Stimulated activated CD8-positive, alpha-beta memory T cell treated with anti-CD3 and anti-CD28 coated beads, Interleukin-7, amount 100 ng/mL, for 1 hour (primary cell): ENCODE measurements around the gene TPRN.

ENCODE experiments used
- DNase-seq, 2 donors: peaks; one replicate each; pipeline ENCODE4 v3.0.0-alpha.2; 2020; ENCODE audit warnings: low read depth in 2 of 2

Gene TPRN

DNA sequence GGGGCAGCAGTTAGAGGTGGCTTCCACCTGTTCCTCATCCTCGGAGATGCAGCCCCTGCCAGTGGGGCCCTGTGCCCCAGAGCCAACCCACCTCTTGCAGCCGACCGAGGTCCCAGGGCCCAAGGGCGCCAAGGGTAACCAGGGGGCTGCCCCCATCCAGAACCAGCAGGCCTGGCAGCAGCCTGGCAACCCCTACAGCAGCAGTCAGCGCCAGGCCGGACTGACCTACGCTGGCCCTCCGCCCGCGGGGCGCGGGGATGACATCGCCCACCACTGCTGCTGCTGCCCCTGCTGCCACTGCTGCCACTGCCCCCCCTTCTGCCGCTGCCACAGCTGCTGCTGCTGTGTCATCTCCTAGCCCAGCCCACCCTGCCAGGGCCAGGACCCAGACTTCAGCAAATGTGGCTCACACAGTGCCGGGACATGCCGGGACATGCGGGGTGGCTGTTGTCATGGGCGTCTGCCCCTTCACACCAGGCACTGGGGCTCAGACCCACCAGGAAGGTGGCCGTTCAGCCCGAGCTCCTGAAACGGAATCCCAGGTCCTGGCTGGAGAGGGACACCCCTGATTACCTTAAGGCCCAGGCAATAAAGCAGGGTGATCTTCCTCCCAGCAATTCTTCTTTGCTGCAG is 25.3 kb upstream of the TPRN start:
- DNase-seq = no peak

GRCh38 chr9:137224830-137225694 is 24.5 kb upstream of the TPRN start, which contains the start of gene CYSRT1:
Gene CYSRT1 (plus strand): TSS chr9:137225174. CDS start chr9:137225622, 448 bp downstream.
- DNase-seq = no peak

- peak; percentile 92 to 96 for DNase-seq
Observed at GRCh38 chr9:137223078-137223970, 22.8 kb upstream of the TPRN start.

- DNase-seq = no peak
Observed at GRCh38 chr9:137222190-137223077, 21.9 kb upstream of the TPRN start, which contains the start of gene RNF208. Gene RNF208 (minus strand): TSS chr9:137222240. CDS start chr9:137221212, 1,028 bp downstream.

DNA sequence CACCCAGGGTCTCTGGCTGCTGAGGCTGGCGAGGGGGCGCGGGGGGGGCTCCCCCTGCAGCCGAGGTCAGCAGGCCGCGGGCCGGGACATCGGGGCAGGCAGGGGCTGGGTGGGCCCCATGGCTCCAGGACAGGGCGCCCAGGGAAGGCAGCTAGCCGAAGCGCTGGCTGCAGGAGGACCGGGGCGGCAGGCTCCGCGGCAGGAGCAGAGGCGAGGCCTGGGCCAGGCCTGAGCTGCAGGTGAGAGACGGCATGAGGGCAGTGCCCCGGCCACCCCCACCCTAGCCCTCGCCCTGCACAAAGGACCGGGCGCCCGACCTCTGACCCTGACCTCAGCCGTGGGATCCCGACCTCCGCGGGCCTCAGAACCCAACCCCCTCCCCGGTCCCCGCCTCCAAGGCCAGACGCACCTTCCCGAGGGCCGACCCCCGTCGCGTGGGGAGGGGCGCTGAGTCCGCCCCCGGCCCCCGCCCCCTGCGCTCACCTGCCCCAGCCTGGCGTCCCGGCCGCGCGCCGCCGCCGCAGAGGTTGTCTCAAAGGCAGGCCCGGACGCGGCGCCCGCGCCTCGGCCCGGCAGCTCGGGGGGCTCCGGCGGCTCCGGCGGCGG is 21.1 kb upstream of the TPRN start:
- DNase-seq = no peak

DNA sequence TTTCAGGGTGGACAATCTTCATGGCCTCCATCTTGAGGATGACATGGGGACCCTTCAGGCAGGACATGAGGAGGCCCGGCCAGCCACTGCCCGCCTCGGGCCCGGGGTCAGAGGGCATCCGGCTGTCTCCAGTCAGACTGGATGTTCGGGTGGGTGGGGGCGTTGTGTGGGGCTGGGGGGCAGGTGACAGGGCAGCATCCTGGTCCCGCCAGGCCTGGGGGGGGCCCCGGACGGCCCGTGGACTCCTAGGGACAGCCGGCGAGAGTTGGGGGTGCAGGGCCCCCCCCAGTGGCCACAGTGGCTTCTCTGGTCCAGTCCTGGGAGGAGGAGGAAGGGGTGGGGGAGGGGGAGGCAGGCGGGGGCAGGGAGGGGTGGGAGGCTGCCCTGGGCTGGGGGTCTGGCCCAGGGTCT is 20.6 kb upstream of the TPRN start:
- no peak for DNase-seq

DNA sequence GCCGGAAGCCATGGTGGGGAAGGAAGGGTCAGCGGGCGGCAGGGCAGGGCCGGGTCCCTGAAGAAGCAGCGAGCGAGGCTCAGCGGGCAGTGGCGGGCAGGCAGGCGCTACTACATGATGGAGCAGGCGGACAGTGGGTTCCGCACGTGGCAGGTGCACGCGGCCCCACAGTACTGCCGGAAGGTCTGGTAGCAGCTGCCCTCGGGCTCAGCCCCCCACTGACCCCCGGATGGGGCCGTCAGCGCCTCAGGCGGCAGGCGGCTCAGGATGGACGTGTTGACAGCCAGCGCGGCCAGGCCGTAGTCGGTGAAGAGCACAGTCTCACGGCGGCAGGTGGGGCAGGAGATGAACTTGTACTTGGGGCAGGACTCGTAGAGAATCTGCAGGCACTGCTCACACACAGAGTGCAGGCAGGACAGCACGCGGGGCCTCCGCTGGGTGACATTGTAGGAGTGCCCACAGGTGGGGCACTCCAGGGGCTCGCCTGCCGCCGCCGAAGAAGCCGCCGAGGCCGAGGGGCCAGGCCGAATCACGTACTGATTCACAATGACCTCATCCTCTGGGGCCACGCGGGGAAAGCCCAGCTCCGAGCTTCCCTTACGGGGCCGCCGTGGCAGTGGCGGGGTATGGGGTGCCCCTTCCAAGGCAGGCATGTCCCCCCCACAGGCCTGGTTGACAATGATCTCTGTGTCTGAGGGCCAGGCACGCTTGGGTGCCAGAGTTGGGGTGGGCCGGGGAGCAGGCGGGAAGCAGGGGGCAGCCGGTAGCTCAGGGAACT is 20.0 kb upstream of the TPRN start:
- DNase-seq = no peak

DNA sequence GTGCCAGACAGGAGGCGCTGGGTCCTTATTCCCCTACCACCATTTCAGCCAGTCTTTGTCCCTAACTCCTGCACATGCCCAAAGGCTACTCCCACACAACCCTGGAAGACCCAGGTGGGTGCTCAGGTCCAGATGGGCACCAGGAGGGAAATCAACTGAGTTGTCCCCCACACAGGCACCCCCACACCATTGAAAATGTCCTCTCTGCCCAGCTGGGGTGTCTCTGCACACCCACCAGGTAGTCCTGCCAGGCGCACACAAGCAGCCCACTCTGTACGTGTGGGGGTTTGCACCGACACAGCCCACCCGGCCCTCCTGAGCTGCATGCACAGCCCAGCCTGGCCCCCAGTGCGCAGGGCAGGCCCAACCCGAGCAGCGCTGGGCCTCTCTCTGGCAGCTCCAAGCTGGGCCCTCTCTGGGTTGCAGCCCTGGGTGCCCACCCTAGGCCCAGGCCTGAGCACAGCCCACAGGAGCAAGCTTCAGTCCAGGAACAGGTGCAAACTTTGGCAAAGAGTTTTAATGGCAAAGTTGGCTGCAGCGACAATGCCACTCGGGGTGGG is 19.3 kb upstream of the TPRN start:
- no peak for DNase-seq

GRCh38 chr9:137218754-137219271 is 18.3 kb upstream of the TPRN start:
- DNase-seq = no peak

DNA sequence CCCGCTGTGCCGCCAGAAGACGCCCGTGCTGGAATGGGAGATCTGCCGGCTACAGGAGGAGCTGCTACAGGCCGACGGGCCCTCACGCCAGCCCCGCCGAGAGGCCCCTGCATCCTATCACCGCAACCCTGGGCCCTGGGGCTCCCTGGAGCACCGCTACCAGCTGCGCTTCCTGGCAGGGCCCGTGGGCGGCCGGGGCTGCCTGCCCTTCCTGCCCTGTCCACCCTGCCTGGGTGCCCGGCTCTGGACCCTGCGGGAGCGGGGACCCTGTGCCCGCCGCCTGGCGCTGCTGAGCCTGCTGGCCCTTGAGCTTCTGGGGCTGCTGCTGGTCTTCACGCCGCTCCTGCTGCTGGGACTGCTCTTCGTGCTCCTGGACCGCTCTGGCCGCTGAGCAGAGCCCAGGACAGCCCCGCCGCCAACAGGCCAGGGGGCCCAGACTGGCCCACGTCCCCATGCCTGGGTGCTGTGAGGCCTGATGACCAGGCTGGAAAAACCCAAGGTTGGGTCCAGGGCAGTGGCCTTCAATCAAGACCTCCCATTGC is 17.7 kb upstream of the TPRN start:
- DNase-seq = no peak

DNA sequence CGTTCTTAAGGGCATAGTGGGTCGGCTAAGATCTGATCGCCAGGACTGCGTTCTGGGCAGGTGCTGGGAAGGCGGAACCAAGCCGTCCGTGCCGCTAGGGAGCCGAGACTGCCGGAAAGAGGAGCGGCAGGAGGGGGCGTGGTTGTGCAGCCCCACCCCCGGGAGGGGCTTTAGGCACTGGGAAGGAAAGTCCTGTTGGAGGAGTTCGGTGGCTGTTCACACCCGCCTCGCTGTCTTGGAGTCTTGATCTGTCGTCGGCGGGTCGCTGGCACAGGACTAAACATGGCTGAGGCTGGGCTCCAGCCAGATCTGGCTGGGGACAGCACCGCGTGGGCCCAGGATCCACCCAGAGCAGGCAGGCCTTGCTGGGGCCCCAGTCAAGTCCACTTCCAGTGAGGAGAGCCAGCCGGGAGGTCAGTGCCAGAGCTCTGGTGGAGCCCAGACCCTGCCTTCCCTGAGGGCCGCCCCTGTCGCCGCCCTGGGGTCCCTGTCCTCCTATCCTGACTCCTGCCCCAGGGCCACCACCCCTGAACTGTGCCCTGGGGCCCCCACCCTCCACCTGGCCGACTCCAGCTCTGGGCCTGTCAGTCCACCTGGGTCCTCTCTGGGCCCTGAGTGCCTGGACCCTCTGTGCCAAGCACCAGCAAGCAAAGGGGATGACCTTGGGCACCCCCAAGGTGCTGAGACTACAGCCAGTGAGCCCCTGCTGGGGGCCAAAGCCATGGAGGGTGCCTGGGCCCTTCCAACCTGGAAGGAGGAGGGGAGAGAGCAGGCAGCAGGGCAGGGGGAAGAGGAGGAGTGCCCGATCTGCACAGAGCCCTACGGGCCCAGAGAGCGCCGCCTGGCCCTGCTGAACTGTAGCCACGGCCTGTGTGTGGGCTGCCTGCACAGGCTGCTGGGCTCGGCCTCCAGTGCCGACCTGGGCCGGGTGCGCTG is 17.0 kb upstream of the TPRN start:
- no peak for DNase-seq

- no peak for DNase-seq
Observed at GRCh38 chr9:137216188-137216965, 15.8 kb upstream of the TPRN start.

DNA sequence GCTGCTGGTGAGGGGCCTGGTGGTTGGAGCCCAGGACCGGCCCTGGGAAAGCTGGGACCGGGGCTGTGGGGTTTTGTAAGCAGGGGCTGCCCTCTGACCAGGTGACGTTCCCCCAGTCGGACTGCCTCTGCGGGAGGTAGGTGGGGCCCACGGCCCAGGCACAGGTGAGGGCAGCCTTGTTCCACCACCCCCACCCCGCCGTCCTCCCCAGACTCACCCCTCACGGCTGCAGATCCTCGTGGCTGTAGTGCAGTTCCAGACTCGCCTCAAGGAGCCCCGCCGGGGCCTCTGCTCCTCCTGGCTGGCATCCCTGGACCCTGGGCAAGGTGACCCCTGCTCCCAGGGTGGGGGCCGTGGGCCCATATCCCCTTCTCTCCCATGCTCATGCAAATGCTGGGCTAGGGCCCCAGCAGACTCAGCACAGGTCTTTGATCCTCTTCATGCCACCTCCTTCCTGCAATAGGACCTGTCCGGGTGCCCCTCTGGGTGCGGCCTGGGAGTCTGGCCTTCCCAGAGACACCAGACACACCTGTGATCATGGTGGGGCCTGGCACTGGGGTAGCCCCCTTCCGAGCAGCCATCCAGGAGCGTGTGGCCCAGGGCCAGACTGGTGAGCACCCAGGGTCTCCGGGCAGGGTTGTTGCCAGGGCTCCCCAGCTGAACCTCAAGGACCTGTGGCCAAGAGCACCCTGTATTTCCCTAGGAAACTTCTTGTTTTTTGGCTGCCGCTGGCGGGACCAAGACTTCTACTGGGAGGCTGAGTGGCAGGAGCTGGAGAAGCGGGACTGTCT is 14.8 kb upstream of the TPRN start:
- DNase-seq = no peak

DNA sequence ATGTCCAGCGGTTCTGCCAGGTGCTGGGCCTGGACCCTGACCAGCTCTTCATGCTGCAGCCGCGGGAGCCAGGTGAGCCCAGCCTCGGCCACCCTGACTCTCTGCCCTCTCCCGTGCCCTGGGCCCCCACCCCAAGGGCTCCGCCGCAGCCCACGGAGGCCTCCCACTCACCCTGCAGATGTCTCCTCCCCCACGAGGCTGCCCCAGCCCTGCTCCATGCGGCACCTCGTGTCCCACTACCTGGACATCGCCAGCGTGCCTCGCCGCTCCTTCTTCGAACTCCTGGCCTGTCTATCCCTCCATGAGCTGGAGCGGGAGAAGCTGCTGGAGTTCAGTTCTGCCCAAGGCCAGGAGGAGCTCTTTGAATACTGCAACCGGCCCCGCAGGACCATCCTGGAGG is 14.1 kb upstream of the TPRN start:
- no peak for DNase-seq

DNA sequence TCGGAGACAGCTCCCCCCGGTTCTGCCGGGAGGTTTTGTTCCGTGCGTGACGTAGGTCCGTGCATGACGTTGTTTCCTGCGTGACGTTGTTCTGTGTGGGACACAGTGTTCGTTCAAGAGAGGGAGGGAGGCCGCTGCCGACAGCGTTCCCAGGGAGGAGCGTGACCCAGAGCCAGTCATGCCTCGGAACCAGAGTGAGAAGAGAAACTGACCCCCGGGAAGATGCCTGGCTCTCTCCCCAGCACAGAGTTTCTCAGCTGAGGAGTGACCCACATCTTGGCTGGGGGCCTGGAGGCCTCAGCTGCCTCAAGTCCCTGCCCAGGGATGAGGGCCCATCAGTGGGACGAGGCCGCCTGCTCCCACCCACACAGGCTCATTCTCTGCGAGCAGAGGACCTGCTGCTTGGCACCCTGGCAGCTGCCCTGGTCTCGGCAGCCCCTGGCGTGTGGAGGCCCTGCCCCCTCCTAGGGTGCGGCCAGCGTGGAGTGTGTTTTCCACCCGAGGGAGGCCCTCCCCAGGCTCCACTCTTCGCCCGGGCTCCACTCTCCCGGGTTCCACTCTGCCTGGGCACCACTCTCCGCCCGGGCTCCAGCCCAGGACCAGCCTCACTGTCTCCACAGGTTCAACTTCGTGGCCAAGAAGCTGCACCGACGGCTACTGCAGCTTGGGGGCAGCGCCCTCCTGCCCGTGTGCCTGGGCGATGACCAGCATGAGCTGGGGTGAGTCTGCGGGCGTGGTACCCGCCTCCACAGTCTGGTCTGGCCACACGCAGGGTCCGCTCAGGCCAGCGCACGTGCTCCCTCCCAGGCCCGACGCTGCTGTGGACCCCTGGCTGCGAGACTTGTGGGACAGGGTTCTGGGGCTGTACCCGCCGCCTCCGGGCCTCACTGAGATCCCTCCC is 12.9 kb upstream of the TPRN start:
- DNase-seq = no peak
